H9 (cell line): ENCODE results near the gene TMEM167B. TPM values are rescaled to one million over a fixed set of nuclear protein-coding genes. Genes with fewer than 3 reads are reported as not detected.

Experiments used
- DNase-seq: peaks from one replicate; pipeline ENCODE4 v3.0.0-alpha.2; 2017
- H2AFZ ChIP-seq: one replicate; pipeline ENCODE4 v1.6.1; 2013; ENCODE audit warnings: mild to moderate bottlenecking, low read length, control low read depth, moderate library complexity
- H2AK5ac ChIP-seq: 2 replicates; pipeline ENCODE4 v1.6.1; 2013; ENCODE audit warnings: low read length, control low read depth, mixed read lengths; ENCODE audit not compliant: insufficient read length
- H2BK120ac ChIP-seq: one replicate; pipeline ENCODE4 v1.6.1; 2013; ENCODE audit warnings: low read depth, mild to moderate bottlenecking, low read length, control low read depth, inconsistent platforms; ENCODE audit not compliant: poor library complexity, severe bottlenecking
- H2BK12ac ChIP-seq: 2 replicates; pipeline ENCODE4 v1.6.1; 2013; ENCODE audit warnings: low read length, control low read depth, mixed read lengths, low read depth; ENCODE audit not compliant: insufficient read length
- H2BK15ac ChIP-seq: 2 replicates; pipeline ENCODE4 v1.6.1; 2013; ENCODE audit warnings: low read depth, low read length, control low read depth
- H2BK20ac ChIP-seq: one replicate; pipeline ENCODE4 v1.6.1; 2013; ENCODE audit warnings: low read depth, mild to moderate bottlenecking, low read length, control low read depth, inconsistent platforms; ENCODE audit not compliant: poor library complexity, severe bottlenecking
- H2BK5ac ChIP-seq: 2 replicates; pipeline ENCODE4 v1.6.1; 2013; ENCODE audit warnings: low read length, control low read depth, mixed read lengths; ENCODE audit not compliant: insufficient read length
- H3K14ac ChIP-seq: 2 replicates; pipeline ENCODE4 v1.6.1; 2013; ENCODE audit warnings: low read length, control low read depth; ENCODE audit not compliant: insufficient read depth
- H3K18ac ChIP-seq: 2 replicates; pipeline ENCODE4 v1.6.1; 2013; ENCODE audit warnings: low read depth, mild to moderate bottlenecking, mixed read lengths, low read length, control low read depth; ENCODE audit not compliant: insufficient read length
- H3K23ac ChIP-seq: 2 replicates; pipeline ENCODE4 v1.6.1; 2013; ENCODE audit warnings: low read length, control low read depth, mixed read lengths, low read depth; ENCODE audit not compliant: insufficient read length
- H3K23me2 ChIP-seq: 2 replicates; pipeline ENCODE4 v1.6.1; 2013; ENCODE audit warnings: low read depth, mild to moderate bottlenecking, mixed read lengths, low read length, control low read depth; ENCODE audit not compliant: insufficient read length, poor library complexity, severe bottlenecking
- H3K27ac ChIP-seq: 2 replicates; pipeline ENCODE4 v1.5.1; 2013; ENCODE audit warnings: low read length, control low read depth, mixed read lengths, low read depth; ENCODE audit not compliant: insufficient read length
- H3K27me3 ChIP-seq: 2 replicates; pipeline ENCODE4 v1.6.1; 2013; ENCODE audit warnings: low read length, control low read depth, inconsistent platforms; ENCODE audit not compliant: insufficient read depth
- H3K4ac ChIP-seq: 2 replicates; pipeline ENCODE4 v1.6.1; 2013; ENCODE audit warnings: low read depth, mild to moderate bottlenecking, control low read depth, inconsistent platforms, low read length, moderate library complexity
- H3K4me1 ChIP-seq: 2 replicates; pipeline ENCODE4 v1.6.1; 2013; ENCODE audit warnings: low read length, control low read depth, inconsistent platforms; ENCODE audit not compliant: insufficient read depth
- H3K4me2 ChIP-seq: 2 replicates; pipeline ENCODE4 v1.6.1; 2013; ENCODE audit warnings: low read length, control low read depth, mixed read lengths; ENCODE audit not compliant: insufficient read length, insufficient read depth
- H3K56ac ChIP-seq: 2 replicates; pipeline ENCODE4 v1.6.1; 2013; ENCODE audit warnings: low read depth, mild to moderate bottlenecking, mixed read lengths, low read length, control low read depth; ENCODE audit not compliant: insufficient read length
- H3K79me1 ChIP-seq: 2 replicates; pipeline ENCODE4 v1.6.1; 2013; ENCODE audit warnings: low read depth, mild to moderate bottlenecking, moderate library complexity, low read length, control low read depth, inconsistent platforms; ENCODE audit not compliant: insufficient read depth, poor library complexity, severe bottlenecking
- H3K79me2 ChIP-seq: 2 replicates; pipeline ENCODE4 v1.6.1; 2013; ENCODE audit warnings: low read length, control low read depth, inconsistent platforms; ENCODE audit not compliant: insufficient read depth
- H3K9ac ChIP-seq: 2 replicates; pipeline ENCODE4 v1.6.1; 2013; ENCODE audit warnings: low read length, control low read depth, mixed read lengths; ENCODE audit not compliant: insufficient read length; ENCODE audit errors: extremely low read depth
- H3K9me3 ChIP-seq: one replicate; pipeline ENCODE4 v1.6.1; 2013; ENCODE audit warnings: low read depth, low read length, inconsistent platforms; ENCODE audit not compliant: control insufficient read depth
- H3T11ph ChIP-seq: one replicate; pipeline ENCODE4 v1.6.1; 2013; ENCODE audit warnings: mild to moderate bottlenecking, low read length, control low read depth, inconsistent platforms
- H4K20me1 ChIP-seq: one replicate; pipeline ENCODE4 v1.6.1; 2013; ENCODE audit not compliant: control insufficient read depth, insufficient read length, insufficient read depth
- H4K5ac ChIP-seq: 2 replicates; pipeline ENCODE4 v1.6.1; 2013; ENCODE audit warnings: low read depth, mild to moderate bottlenecking, mixed read lengths, low read length, control low read depth; ENCODE audit not compliant: insufficient read length
- H4K8ac ChIP-seq: replicated peaks from 2 replicates; pipeline ENCODE4 v1.6.1; 2013; ENCODE audit warnings: low read length, control low read depth, mixed read lengths, low read depth; ENCODE audit not compliant: insufficient read length
- H4K91ac ChIP-seq: 2 replicates; pipeline ENCODE4 v1.6.1; 2013; ENCODE audit warnings: low read depth, mild to moderate bottlenecking, moderate library complexity, mixed read lengths, low read length, control low read depth; ENCODE audit not compliant: insufficient read length
- H3K27ac Mint-ChIP-seq, 3 experiments: 2 replicates in 2 of 3; 3 replicates in 1 of 3; pipeline ENCODE4 v1.8.0; 2020 to 2021; ENCODE audit warnings: mixed read lengths in 3 of 3, mild to moderate bottlenecking in 1 of 3, moderate library complexity in 1 of 3
- H3K27me3 Mint-ChIP-seq: 2 replicates; pipeline ENCODE4 v1.8.0; 2021; ENCODE audit warnings: low read depth, mild to moderate bottlenecking, moderate library complexity, mixed read lengths
- H3K36me3 Mint-ChIP-seq, 3 experiments: 2 replicates in 2 of 3; 3 replicates in 1 of 3; pipeline ENCODE4 v1.8.0; 2020 to 2021; ENCODE audit warnings: low read depth in 3 of 3, mixed read lengths in 3 of 3; ENCODE audit not compliant: insufficient read depth in 1 of 3
- H3K4me1 Mint-ChIP-seq, 2 experiments: 2 replicates each; pipeline ENCODE4 v1.8.0; 2020; ENCODE audit warnings: mixed read lengths in 2 of 2
- H3K4me3 Mint-ChIP-seq, 2 experiments: 2 replicates in 1 of 2; 3 replicates in 1 of 2; pipeline ENCODE4 v1.8.0; 2020 to 2021; ENCODE audit warnings: mild to moderate bottlenecking in 2 of 2, mixed read lengths in 2 of 2, moderate library complexity in 1 of 2
- H3K9me3 Mint-ChIP-seq, 2 experiments: 2 replicates in 1 of 2; 3 replicates in 1 of 2; pipeline ENCODE4 v1.8.0; 2020; ENCODE audit warnings: mild to moderate bottlenecking in 2 of 2, mixed read lengths in 2 of 2, moderate library complexity in 1 of 2
- WGBS: extraction: QIAGEN DNeasy Blood & Tissue Kit; methylation state at CpG from one replicate; pipeline ENCODE4 v1.1.7; 2013; ENCODE audit warnings: missing lambda C conversion rate, low lambda C conversion rate, mixed read lengths; ENCODE audit not compliant: insufficient read length; ENCODE audit errors: extremely low coverage; 5-methylcytosine and 5-hydroxymethylcytosine counted together
- total RNA-seq: library from RNA; stranded (reverse); gene quantifications from 2 replicates; pipeline ENCODE4 v1.2.1, GENCODE V29; 2021
- TF ChIP-seq, protein P1 (sequence below): fragments of 200-600 bp; sonication (generic); conservative IDR thresholded peaks from 3 replicates; pipeline ENCODE4 v1.8.0; 2021; ENCODE audit warnings: antibody characterized with exemption, mild to moderate bottlenecking

The TMEM167B gene
- total RNA-seq, 1 experiment from 2014 or later: 13.9 TPM

DNA sequence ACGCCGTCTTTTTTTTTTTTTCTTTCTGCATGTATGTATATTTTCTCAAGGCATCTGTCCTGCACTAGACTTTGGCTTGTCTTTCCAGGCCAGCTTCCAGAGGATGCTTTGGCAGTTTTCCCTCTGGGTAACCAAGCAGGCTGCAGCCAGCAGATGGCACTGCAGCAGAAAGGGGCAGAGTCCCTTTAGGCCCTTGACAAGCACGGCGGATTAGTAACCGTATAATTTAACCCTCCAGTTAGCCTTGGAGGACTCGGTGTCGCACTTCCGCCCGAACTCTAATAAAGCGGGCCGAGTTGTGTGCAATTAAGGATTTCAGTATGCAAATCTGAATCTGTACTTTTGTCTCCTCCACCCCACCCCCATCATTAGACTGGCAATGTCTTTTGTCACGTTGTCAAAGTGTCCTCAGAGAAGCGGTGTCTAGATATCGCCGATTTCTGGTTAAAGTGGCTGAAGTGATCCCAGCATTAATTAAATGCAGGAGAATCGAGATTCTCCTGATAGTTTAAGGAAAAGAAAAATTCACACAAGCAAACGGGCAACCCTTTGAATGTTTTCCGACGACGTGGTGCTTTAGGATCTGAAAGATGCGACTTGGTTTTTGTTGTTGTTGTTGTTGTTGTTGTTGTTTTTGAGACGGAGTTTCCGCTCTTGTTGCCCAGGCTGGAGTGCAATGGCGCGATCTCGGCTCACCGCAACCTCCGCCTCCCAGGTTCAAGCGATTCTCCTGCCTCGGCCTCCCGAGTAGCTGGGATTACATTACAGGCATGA is 1.1 kb upstream of the TMEM167B start:
- no peaks in the 10 kb centered on the region for H3K4me1 ChIP-seq
- H3K79me1 ChIP-seq: no peaks in the 10 kb centered on the region
- H3K14ac ChIP-seq: no peak overlapping the region
- no peak overlapping the region for H3K4ac ChIP-seq
- TF ChIP-seq, protein P1, sequence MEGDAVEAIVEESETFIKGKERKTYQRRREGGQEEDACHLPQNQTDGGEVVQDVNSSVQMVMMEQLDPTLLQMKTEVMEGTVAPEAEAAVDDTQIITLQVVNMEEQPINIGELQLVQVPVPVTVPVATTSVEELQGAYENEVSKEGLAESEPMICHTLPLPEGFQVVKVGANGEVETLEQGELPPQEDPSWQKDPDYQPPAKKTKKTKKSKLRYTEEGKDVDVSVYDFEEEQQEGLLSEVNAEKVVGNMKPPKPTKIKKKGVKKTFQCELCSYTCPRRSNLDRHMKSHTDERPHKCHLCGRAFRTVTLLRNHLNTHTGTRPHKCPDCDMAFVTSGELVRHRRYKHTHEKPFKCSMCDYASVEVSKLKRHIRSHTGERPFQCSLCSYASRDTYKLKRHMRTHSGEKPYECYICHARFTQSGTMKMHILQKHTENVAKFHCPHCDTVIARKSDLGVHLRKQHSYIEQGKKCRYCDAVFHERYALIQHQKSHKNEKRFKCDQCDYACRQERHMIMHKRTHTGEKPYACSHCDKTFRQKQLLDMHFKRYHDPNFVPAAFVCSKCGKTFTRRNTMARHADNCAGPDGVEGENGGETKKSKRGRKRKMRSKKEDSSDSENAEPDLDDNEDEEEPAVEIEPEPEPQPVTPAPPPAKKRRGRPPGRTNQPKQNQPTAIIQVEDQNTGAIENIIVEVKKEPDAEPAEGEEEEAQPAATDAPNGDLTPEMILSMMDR: peak; percentile 87
- H3K27ac ChIP-seq: no peak overlapping the region
- no peak overlapping the region for H2BK15ac ChIP-seq
- H3K23ac ChIP-seq: no peak overlapping the region
- WGBS: no CpG with 5 or more reads among the region's 31 CpGs
- no peak overlapping the region for H3K56ac ChIP-seq
- 0 out of 2 replicates have a peak, but pooled peaks cover 2% of the 10 kb centered on the region for H3K79me2 ChIP-seq
- H3T11ph ChIP-seq: no peak overlapping the region
- Mint-ChIP-seq H3K36me3 (peaks cover 0 to 9% (median 9%) of the 10 kb centered on the region in 3 experiments; a peak in 5 of 7 replicates), H3K4me3 (peak overlapping the region; percentile 91 to 92), H3K4me1 (peaks cover 20 to 24% of the 10 kb centered on the region in 2 experiments), H3K9me3 (no peaks in the 10 kb centered on the region; a peak in 1 of 5 replicates), H3K27me3 (no peaks in the 10 kb centered on the region; the same call in 1 of the 2 replicates), H3K27ac (peak overlapping the region; percentile 24 to 92 (median 70); a peak in 5 of 7 replicates)
- no peak overlapping the region for H2BK12ac ChIP-seq
- H3K18ac ChIP-seq: no peak overlapping the region
- no peak overlapping the region for H4K91ac ChIP-seq
- H4K8ac ChIP-seq: no peak overlapping the region
- no peak overlapping the region for H3K9ac ChIP-seq
- peak; percentile 89 for DNase-seq
- H2BK20ac ChIP-seq: no peak overlapping the region
- no peak overlapping the region for H3K4me2 ChIP-seq
- H2BK120ac ChIP-seq: no peak overlapping the region
- H2AK5ac ChIP-seq: no peak overlapping the region
- H3K27me3 ChIP-seq: no peaks in the 10 kb centered on the region
- no peak overlapping the region for H2BK5ac ChIP-seq
- H3K23me2 ChIP-seq: peaks cover 6% of the 10 kb centered on the region
- no peaks in the 10 kb centered on the region for H3K9me3 ChIP-seq
- no peaks in the 10 kb centered on the region for H4K20me1 ChIP-seq
- H4K5ac ChIP-seq: no peak overlapping the region
- H2AFZ ChIP-seq: no peak overlapping the region
